Sigmoid colon (tissue), 7 donors: ENCODE measurements around the gene PRKG2. TPM values are rescaled to one million over a fixed set of nuclear protein-coding genes. Genes with fewer than 3 reads are reported as not detected.

ENCODE experiments used
- DNase-seq: peaks from one replicate; pipeline ENCODE4 v3.0.0-alpha.2; 2019
- H3K27ac ChIP-seq, 4 donors: fragments of 200-600 bp; sonication (generic); one replicate each; pipeline ENCODE4 v1.5.1; 2016 to 2019; ENCODE audit warnings: mild to moderate bottlenecking in 1 of 4
- H3K27me3 ChIP-seq, 3 donors: fragments of 200-600 bp; sonication (generic); one replicate each; pipeline ENCODE4 v1.5.1; 2019; ENCODE audit warnings: mild to moderate bottlenecking in 1 of 3
- H3K36me3 ChIP-seq, 4 donors: fragments of 200-600 bp; sonication (generic); one replicate each; pipeline ENCODE4 v1.5.1; 2016 to 2019
- H3K4me1 ChIP-seq, 4 donors: fragments of 200-600 bp; sonication (generic); one replicate each; pipeline ENCODE4 v1.5.1; 2017 to 2019
- H3K4me3 ChIP-seq, 4 donors: fragments of 200-600 bp; sonication (generic); one replicate each; pipeline ENCODE4 v1.5.1; 2017 to 2019; ENCODE audit warnings: mild to moderate bottlenecking in 2 of 4, moderate library complexity in 1 of 4
- H3K9me3 ChIP-seq, 4 donors: fragments of 200-600 bp in 3 of 4; sonication (generic) in 3 of 4; one replicate each; pipeline versions ENCODE4 v1.5.1 to v1.6.1; 2013 to 2019
- CTCF ChIP-seq, 4 experiments: fragments of 450-650 bp in 3 of 4; fragments of 200-600 bp in 1 of 4; IDR thresholded peaks; one replicate each; pipeline ENCODE4 v1.5.1; 2016 to 2019; ENCODE audit warnings: antibody characterized with exemption in 4 of 4, mild to moderate bottlenecking in 3 of 4, moderate library complexity in 2 of 4
- EP300 ChIP-seq, 4 donors: sonication (generic); formaldehyde crosslinking; IDR thresholded peaks; one replicate each; pipeline ENCODE4 v1.6.1; 2017; ENCODE audit warnings: antibody characterized with exemption in 4 of 4
- POLR2A ChIP-seq, 2 donors: fragments of 450-650 bp; IDR thresholded peaks; one replicate each; pipeline ENCODE4 v1.6.1; 2016; ENCODE audit warnings: antibody characterized with exemption in 2 of 2, mild to moderate bottlenecking in 2 of 2, moderate library complexity in 2 of 2
- POLR2AphosphoS5 ChIP-seq, 4 donors: sonication (generic); formaldehyde crosslinking; IDR thresholded peaks; one replicate each; pipeline ENCODE4 v1.6.1; 2017; ENCODE audit warnings: antibody characterized with exemption in 4 of 4
- WGBS, 2 donors: extraction: QIAGEN DNeasy Blood & Tissue Kit; methylation state at CpG; one replicate each; pipeline ENCODE4 v1.1.7; 2013; 5-methylcytosine and 5-hydroxymethylcytosine counted together
- intact Hi-C: fragments of 100-400 bp; cut with DNase I; formaldehyde crosslinking; loops from one replicate; pipeline ENCODE4 v1.15.1; 2023
- polyA plus RNA-seq, 3 donors: library from polyadenylated mRNA; stranded (reverse); fragments of 200-250 nt; gene quantifications; one replicate each; pipeline ENCODE4 v1.2.3, GENCODE V29; 2013
- total RNA-seq, 4 donors: library from RNA; depleted of rRNA; stranded (reverse); fragments of >200 nt; gene quantifications; one replicate each; pipeline ENCODE4 v1.1.0, GENCODE V29; 2016
- donor health status: healthy with polysubstance abuse.
- donor health status: Bipolar disorder and iron deficiency.
- donor health status: healthy.

PRKG2 gene
- total and polyA plus RNA-seq, 7 donors, result 1.2 to 19.9 (median 2.6) TPM

- no peak overlapping the region for H3K4me3 ChIP-seq
- DNase-seq, result no peak
- no peak for TF ChIP-seq POLR2A (IDR thresholded peaks at IDR 0.05)
- no peak for TF ChIP-seq EP300 (IDR thresholded peaks at IDR 0.05)
- TF ChIP-seq POLR2AphosphoS5 (IDR thresholded peaks at IDR 0.05), result no peak
- no peak for TF ChIP-seq CTCF (IDR thresholded peaks at IDR 0.05)
- 6 to 18% methylated on average over 2 of the region's 2 CpGs for WGBS, 2 donors
- H3K36me3 ChIP-seq, result no peaks in the 10 kb centered on the region
- H3K4me1 ChIP-seq, result peaks cover 0 to 25% (median 7%) of the 10 kb centered on the region in 4 donors
- intact Hi-C loops, result no loop called here
- H3K27ac ChIP-seq, result peak overlapping the region in 3 of 4 donors; percentile 58 to 75 (median 68)
- no peaks in the 10 kb centered on the region for H3K27me3 ChIP-seq
- H3K9me3 ChIP-seq, result no peaks in the 10 kb centered on the region
These were observed 79.5 kb downstream of the PRKG2 start for GRCh38 chr4:81135501-81135900.

- no peaks in the 10 kb centered on the region for H3K9me3 ChIP-seq
- H3K4me1 ChIP-seq, result peaks cover 0 to 14% (median 5%) of the 10 kb centered on the region in 4 donors
- no peak overlapping the region for H3K27ac ChIP-seq
- intact Hi-C loops, result no loop called here
- TF ChIP-seq POLR2AphosphoS5 (IDR thresholded peaks at IDR 0.05), result no peak
- no peak for TF ChIP-seq POLR2A (IDR thresholded peaks at IDR 0.05)
- TF ChIP-seq CTCF (IDR thresholded peaks at IDR 0.05), result no peak
- TF ChIP-seq EP300 (IDR thresholded peaks at IDR 0.05), result no peak
- no peak overlapping the region for H3K4me3 ChIP-seq
- 89 to 96% methylated on average over 2 of the region's 2 CpGs for WGBS, 2 donors
- no peaks in the 10 kb centered on the region for H3K27me3 ChIP-seq
- H3K36me3 ChIP-seq, result no peaks in the 10 kb centered on the region
- DNase-seq, result no peak
These were observed 83.5 kb downstream of the PRKG2 start for GRCh38 chr4:81131563-81131962.

GRCh38 chr4:81131066-81131465 is 84.0 kb downstream of the PRKG2 start:
- Histone ChIP-seq H3K9me3 (no peaks in the 10 kb centered on the region), H3K4me3 (no peak overlapping the region), H3K27me3 (no peaks in the 10 kb centered on the region), H3K4me1 (peaks cover 0 to 9% (median 2%) of the 10 kb centered on the region in 4 donors), H3K36me3 (no peaks in the 10 kb centered on the region), H3K27ac (no peak overlapping the region)
- intact Hi-C loops, result no loop called here
- DNase-seq, result no peak
- 88 to 94% methylated on average over 4 of the region's 4 CpGs for WGBS, 2 donors
- no peak for TF ChIP-seq EP300 (IDR thresholded peaks at IDR 0.05)
- TF ChIP-seq CTCF (IDR thresholded peaks at IDR 0.05), result no peak
- no peak for TF ChIP-seq POLR2A (IDR thresholded peaks at IDR 0.05)
- no peak for TF ChIP-seq POLR2AphosphoS5 (IDR thresholded peaks at IDR 0.05)

- 71 to 77% methylated on average over 7 of the region's 7 CpGs for WGBS, 2 donors
- no peaks in the 10 kb centered on the region for H3K9me3 ChIP-seq
- H3K4me1 ChIP-seq, result peaks cover 0 to 4% (median under 1%) of the 10 kb centered on the region in 4 donors
- H3K36me3 ChIP-seq, result no peaks in the 10 kb centered on the region
- intact Hi-C loops, result no loop called here
- DNase-seq, result no peak
- TF ChIP-seq EP300 (IDR thresholded peaks at IDR 0.05) (no peak), POLR2A (IDR thresholded peaks at IDR 0.05) (no peak), POLR2AphosphoS5 (IDR thresholded peaks at IDR 0.05) (no peak), CTCF (IDR thresholded peaks at IDR 0.05) (no peak)
- H3K4me3 ChIP-seq, result no peak overlapping the region
- H3K27ac ChIP-seq, result no peak overlapping the region
- no peaks in the 10 kb centered on the region for H3K27me3 ChIP-seq
These were observed 84.5 kb downstream of the PRKG2 start for GRCh38 chr4:81130569-81130968.

- no peaks in the 10 kb centered on the region for H3K4me1 ChIP-seq
- H3K9me3 ChIP-seq, result no peaks in the 10 kb centered on the region
- DNase-seq, result no peak
- 90 to 96% methylated on average over 5 of the region's 5 CpGs for WGBS, 2 donors
- no peak overlapping the region for H3K4me3 ChIP-seq
- H3K27me3 ChIP-seq, result no peaks in the 10 kb centered on the region
- H3K27ac ChIP-seq, result no peak overlapping the region
- intact Hi-C loops, result no loop called here
- no peak for TF ChIP-seq EP300 (IDR thresholded peaks at IDR 0.05)
- no peak for TF ChIP-seq POLR2A (IDR thresholded peaks at IDR 0.05)
- TF ChIP-seq POLR2AphosphoS5 (IDR thresholded peaks at IDR 0.05), result no peak
- no peak for TF ChIP-seq CTCF (IDR thresholded peaks at IDR 0.05)
- no peaks in the 10 kb centered on the region for H3K36me3 ChIP-seq
These were observed 95.0 kb downstream of the PRKG2 start for GRCh38 chr4:81120055-81120454.
